Activated naive CD8-positive, alpha-beta T cell treated with anti-CD3 and anti-CD28 coated beads, Interleukin-2, amount 50 U/mL, for 16 hours (primary cell): ENCODE results near the gene CUBN.

ENCODE experiments used
- DNase-seq: peaks from one replicate; pipeline ENCODE4 v3.0.0-alpha.2; 2020; ENCODE audit warnings: low read depth, low spot score

Gene CUBN

DNA sequence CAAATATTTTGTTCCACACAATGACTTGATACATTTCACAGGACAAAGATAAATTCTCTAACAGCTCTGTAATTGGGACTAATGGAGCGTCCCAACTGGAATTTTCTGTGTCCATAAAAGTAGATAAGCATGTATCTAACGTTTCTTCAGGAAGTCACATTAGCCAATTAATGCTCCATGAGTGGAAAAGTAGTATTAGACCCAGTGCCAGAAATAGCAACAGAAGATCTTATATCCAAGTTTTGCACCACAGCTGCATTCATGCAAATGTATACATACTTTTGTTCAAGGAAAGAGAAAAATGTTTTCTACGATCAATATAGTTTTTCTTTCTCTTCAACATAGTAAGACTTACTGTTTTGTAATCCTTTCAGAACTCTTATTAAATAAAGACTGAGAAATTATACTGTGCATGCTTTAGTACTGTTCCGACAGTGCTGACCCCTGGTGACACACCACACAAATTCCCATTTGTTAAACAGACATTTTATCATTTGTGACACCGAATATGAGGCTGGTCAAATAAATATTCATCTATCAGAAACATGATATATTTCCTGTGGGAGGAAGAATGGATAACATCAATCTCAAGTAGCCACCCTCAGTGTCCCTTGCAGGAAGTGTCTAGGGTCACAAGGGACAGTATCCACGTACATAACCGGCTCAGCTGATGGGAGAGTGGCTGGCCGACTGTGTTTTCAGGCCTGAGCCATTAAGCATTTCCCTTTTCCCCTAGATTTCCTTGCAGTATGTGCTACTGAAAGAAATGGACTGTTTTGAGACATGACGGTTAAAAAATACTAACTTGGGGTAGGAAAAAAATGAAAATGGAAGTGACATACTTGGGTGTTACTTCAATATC is 210.3 kb downstream of the CUBN start:
- no peak for DNase-seq

DNA sequence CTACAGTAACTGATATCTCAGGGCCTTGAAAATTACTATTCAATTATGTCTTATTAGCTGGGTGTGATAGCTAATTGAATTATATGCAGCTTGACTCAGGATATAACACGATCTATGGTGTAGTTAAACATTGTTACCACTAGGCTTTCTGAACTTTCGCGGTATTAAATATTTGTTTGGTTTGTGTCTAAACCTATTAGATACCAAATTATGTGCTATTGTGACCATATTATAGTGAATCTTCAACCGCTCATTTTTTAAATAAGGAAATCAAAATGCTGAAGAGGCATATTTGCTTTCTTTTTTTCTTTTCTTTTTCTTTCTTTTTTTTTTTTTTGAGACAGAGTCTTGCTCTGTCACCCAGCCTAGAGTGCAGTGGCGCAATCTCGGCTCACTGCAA is 213.1 kb downstream of the CUBN start:
- DNase-seq = no peak

DNA sequence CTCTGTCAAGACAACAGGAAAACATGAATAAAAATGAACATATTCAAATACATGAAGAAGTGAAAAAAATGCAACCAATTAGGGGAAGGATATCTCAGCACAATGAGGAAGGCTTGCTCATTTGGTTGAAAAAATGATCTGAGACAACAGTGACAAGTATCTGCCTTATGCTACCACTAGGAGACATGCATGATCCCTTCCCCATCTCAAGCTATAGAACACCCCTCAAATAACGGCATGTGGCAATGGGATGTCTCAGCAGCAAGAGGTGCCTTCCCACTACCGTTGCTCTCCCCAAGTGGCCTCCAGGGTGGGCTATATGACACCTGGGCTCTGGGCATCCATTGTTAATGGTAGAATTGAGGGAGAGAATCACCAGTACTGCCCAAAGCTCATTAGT is 214.3 kb downstream of the CUBN start:
- DNase-seq = no peak

DNA sequence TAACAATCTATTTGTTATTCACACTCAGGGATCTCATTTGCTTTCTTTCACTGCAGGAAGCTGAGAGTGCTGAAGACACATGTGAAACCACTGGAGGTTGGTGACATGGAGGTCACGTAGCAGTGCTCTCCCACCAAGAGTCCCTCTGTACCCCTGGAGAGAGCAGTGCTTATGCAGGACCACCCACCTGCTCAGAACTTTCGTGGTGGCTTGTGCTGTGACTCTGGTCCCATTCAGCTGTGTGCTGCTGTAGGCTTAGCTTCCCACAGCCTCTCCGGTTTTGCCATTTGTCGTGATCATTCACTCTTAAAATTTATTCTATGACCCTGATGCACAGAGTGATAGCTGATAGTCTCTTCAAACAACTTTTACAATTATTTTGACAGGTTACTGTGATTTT is 216.3 kb downstream of the CUBN start:
- no peak for DNase-seq

DNA sequence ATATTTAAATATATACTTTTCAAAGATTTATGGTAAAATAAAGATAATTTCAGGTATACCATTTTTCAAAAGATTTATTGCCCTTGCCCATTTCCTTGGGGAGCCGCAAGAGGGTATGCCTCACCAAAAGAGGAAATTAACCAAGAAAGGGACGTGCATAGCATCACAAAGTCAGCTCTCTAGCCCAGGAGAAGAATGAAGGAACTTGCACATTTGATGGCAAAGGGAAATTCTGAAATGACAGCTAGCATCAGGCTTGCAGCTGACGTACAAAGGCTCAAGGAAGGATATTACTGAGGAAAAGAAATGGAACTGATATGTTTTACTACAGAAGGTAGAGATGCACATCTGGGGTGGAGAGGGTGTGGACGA is 218.8 kb downstream of the CUBN start:
- DNase-seq = no peak

DNA sequence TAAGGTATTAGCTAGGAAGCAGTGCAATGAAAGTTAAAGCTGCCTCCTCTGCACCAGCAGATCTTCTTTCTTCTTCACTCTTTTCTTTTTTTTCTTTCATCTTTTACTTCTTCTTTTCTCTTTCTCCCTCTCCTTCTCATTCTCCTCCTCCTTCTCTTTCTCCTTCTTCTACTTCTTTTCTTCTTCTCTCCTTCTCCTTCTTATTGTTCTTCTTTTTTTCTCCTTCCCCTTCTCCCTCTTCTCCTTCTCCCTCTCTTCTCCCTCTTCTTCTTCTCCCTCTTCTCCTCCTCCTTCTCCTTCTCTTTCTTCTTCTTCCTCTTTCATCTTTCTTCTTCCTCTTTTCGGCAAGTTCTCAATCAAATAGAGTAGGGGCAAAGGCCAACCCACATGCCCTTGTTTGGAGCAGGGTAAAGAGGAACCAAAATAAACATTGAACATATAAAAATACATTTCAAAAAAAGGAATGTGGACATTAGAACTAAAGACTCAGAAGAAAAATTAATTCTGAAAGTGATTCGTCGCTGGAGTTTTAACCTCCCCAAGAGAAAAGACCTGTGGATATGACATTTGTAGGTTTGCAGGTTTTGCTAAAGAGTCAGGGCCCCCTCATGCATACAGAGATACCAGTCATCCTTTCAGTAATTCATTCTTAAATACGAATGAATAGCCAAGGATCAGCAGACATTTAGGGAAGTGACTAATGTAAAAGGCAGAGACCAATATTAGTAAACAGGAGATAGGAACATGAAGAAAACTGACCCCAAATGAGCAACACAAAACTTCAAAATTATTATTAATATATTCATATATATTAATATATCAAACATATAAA is 219.4 kb downstream of the CUBN start:
- no peak for DNase-seq

DNA sequence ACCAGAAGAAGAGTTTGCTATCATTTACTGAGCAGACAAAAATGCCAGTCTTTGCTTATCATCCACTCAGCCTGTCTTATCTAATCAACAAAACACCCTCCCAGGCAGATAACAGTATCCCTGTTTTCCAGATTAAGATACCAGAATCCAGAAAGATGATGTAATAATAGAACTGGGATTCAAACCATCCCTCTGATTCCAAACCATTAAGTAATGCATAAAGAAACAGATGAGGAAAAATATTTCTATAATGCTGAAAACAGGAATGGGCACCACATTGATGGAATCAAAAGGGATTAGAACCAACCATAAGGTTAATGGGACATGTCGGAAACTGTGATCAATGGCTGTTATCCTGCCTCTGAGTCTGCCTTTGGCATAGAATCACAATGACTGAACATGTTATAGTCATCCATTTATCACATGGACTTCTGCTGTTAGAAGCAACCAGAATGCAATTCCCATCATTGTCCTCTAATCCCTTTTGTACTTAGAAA is 220.3 kb downstream of the CUBN start:
- no peak for DNase-seq

DNA sequence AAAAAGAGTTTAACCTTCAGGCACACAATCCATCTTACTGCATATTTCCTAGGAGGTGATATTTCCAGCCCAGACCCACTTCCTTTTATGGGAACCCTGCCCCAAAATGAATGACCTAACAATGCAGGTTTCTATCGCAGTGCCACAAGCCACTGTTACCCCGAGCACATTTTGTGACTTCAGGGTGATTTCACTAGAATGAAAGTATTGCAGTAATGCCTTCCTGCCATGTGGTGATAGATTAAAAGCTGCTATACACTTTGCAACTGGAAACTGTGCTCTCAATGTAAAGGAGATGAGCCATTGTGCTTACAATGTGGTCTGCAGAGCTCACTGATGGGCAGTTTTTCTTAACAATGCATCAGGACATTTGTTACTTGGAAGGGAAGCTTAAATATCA is 221.9 kb downstream of the CUBN start:
- DNase-seq = no peak

DNA sequence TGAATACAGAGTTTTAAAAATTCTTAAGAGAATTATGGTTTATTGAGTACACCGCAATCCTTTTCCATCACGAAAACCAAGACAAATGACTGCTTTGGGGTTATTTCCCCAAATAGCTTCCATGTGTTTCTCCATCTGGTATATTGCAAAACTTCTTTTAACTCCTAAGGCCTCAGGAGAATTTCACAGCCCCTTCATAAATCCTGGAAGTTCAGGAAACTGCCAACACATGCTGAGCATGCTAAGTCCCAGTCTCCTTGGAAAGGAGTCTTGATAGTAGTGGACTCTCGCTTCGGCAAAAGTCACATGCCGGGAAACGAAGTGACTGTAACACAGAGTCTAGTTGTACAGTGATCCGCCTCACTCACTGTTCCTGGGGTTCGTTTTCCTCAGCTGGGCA is 224.3 kb downstream of the CUBN start:
- DNase-seq = no peak

DNA sequence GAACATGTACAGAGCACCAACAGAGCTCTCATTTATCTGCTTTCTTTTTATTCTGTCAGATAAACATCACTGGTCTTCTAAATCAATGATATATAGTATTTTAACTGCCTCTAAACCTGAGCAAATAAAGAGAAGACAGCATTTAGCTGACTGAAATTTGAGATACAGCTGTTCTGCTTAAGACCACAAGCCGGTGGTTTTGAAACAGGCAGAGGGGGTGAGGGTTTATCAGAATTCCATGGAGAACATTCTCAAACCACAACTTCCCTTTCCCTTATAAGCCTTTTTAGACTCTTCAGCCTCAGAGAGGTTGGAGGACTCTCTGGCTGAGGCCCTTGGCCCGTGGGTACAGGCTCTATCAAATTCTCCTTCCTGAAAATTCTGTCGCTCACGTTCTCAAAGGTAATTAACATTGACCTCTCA is 225.0 kb downstream of the CUBN start:
- DNase-seq = no peak

DNA sequence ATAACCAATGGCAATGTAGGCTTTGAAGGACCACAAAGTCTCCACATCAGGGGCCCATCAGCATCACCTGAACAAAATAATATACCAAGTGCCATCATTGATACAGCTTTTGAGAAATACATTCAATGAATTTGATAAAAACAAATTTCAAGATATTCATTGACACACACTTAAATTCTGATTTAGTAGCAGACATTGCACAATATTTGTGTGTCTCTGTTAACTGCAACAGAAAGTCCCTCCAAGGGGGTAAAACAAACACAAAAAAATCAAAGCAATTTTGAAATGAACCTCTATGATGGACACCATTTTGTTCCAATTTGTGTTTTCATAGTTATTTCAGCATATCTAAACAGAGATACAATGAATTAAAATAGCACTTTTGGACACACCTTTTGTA is 225.6 kb downstream of the CUBN start:
- no peak for DNase-seq

DNA sequence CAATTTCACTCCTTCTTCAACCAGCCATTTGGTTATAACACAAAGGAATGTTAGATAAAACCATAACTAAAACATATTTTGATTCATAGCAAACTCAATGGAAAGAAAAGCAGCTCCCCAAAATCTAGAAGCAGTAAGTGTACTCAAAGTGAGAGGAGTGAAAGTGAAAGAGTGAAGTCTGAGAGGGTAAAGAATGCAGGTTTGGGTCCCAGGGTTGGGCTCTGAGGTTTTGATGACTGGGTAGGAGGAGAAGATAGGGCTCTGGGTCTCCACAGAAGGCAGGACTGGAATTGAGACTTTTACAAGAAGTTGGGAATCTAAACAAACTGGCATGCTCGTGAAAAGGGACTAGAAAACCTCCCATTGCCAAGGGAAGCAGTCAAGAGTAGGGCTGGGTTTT is 227.0 kb downstream of the CUBN start:
- DNase-seq = no peak

DNA sequence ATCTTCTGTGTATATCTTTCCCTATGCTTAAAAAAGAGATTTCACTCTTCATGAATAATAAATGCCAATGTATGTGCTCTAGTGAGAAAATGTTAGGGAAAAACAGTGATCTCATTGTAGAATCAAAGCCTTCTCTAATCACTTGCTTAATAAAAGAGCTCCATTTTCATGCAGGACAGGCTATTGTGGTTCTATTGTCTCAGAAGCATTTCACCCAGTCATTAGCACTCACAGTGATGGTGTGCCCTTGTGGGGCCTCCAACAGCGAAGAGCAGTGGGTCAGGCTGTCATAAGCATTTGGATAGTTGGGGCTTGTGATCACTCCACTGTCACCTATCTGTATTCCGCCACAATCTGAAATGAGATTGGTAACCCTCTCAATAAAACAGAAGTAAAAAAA is 228.5 kb downstream of the CUBN start:
- no peak for DNase-seq

DNA sequence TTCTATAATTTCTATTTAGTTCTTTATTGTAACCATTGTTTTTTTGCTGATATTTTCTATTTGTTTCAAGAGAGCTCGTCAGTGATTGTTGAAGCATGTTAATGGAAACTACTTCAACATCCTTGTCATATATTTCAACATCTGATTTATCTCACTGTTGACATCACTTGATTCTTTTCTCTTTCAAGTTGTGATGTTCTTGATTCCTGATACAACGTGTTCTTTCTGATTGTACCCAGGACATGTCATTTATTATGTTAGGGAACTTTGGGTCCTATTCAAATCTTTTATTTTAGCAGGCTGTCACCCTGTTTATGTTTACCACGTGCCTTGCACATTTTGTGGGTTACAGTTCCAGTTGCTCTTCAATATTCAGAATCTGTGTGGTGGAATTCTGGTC is 232.6 kb downstream of the CUBN start:
- no peak for DNase-seq

DNA sequence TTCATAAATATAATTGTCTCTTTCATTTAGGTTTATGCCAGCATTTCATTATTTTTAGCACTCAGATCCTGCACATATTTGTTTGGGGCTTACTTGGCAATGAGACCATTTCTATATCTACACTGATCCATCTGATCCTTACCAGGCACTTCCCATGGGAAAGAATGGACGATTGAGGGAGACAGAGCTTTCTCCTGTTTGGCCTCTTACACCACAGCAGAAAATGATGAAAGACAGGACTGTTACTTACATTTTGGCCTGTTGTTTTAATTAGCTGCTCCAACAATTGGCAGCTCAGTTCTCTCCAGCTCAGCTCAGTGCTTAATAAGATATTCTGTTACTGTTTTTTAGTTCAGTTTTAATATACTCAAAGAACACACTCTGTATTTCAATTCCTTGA is 234.8 kb downstream of the CUBN start:
- no peak for DNase-seq

DNA sequence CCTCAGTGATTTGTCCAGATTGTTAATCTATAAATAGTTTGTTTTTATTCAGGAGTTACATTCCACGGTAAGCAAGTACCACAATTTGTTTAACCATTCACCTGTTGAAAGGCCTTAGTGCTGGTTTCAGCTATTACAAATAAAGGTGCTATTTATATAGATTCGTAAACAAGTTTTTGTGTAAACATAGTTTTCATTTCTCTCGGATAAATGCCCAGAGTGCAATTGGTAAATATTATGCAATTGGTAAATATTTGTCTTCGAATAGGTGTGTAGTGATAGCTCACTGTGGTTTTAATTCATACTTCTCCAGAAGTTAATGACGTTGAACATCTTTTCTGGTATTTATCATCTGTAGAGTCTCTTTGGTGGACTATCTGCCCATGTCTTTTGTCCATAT is 235.9 kb downstream of the CUBN start:
- no peak for DNase-seq

DNA sequence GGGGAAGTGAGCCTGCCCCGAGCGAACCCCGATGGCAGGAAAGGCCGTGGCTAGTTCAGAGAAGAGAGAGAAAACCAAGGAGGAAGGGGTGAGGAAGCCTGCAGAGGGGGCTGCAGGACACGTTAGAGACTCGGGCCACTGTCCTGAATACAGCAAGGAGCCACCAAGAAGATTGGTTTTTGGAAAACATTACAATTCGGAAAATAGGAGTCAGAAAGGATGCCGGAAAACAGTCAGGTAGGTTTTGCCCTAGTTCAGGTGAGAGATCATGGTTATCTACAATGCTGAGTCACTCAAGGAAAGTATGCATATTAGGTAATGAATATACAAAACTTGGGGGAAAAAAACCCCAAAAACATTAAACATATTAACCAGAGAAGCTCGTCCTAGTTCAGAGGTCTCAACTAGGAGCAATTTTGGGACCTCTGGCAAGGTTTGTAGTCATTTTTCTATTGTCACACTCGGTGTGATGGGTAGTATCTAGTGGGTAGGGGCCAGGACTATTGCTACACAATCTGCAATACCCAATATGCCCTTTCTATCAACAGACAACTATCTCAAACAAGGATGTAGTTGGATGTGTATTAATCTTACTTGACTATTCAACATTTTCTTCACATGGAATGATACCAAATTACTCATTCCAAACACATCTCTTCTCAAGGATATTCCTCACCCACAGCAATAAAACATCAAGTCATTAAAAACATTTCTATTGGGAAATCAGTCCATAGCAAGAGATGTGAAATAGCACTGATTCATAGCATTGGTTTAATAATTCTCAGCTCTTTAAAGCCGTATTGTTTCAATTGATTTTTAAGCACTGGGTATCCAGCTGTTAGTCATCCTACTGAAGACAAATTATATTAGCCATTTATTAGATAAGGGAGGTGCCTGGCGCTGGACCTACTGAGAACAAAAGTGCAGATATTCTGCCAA is 238.0 kb downstream of the CUBN start:
- peak; percentile 16 for DNase-seq

DNA sequence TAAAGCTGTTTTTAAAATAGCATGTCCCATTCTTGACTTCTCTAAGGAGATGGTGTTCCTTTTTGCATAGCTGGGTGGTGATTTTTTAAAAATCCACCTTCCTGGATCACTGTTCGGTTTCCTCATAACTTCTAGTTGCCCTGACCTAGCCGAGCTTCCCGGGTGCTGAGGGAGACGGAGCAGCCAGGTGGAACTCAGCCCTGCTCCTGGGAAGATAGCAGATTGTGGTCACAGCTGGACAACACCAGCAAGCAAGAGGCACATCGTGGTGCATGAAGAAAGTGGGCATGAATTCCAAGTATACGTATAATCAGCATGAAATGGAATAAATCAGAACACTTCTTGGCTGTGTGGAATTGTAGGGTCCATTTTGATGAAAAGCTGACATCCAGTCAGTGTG is 238.9 kb downstream of the CUBN start:
- no peak for DNase-seq

DNA sequence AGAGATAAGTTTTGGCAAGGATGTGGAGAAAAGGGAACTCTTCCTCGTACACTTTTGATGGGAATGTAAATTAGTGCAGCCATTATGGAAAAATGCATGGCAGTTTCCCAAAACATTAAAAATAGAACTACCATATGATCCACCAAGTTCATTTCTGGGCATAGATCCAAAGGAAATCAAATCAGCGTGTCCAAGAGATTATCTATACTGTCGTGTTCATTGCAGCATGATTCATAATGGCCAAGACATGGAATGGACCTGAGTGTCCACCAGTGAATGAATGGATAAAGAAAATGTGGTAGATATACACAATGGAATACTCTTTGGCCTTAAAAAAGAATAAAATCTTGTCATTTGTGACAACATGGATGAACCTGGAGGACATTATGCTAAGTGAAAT is 242.0 kb downstream of the CUBN start:
- no peak for DNase-seq

DNA sequence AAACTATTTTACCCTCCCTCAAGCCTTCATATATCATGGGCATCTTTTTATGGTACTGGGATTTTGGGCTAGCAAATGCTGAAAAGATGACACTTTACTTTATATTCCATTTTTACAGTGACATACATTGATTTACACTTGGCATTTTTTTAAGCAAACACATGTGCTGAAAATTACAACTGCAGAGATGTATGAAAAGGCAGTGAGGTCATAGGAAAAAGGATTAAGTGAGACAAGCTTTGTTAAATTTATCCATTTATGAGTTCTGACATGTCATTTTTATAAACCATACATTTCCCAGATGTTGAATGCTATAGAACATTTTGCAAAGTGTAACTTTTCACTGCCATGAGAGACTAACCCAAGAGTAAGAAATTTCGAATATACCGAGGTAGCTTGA is 243.6 kb downstream of the CUBN start:
- no peak for DNase-seq

DNA sequence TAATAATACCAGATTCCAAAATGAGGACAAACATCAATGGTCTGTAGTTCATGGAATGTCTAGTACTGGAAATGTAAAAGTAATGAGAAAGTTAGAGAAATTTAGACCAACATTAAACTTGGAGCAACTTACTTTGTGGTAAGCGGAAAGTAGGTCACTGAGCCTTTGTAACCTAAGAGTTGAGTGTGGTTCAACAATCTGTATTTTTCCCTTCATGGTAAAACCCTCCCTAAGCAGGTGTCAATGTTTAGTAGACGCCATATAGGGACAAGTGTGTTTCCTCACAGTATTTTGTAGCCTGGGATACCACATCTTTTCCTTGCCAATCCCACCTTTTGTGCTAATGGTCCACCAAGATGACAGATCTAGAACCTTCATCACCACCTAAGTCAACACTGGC is 245.1 kb downstream of the CUBN start:
- DNase-seq = no peak

DNA sequence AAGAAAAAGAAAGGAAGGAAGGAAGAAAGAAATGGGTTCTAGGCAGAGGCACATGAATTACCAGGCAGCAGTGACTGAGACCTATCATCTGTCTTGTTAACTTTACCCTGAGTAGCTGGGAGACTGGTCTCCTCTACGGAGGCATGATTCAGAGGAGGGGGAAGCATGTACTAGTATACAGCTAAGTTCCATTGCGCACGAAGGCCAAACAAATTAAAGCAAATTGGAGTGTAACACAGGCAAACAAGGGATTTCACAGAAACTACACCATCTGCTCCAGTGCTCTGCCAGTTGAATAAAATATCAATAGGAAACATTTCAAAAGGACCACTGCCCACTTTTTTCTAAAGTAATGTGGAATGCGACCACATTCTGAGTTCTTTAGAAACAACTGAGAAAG is 246.5 kb downstream of the CUBN start:
- DNase-seq = no peak
